Measurements from ENCODE around the gene ZNF33A. TPM values are rescaled to one million over a fixed set of nuclear protein-coding genes. Genes with fewer than 3 reads are reported as not detected.
A peak's percentile ranks its signal among the peaks of the same experiment; 100 is the strongest.
"Not testable (repeated sequence)": the region's sequence is repeated elsewhere in the genome, so short reads cannot be mapped to it uniquely, and the experiment has no call there.

ZNF33A gene
- total RNA-seq, 1 experiment from 2014 or later = 19.0 TPM

- Mint-ChIP-seq H3K9me3 (ENCODE audit: low read depth, unreplicated experiment) (no peaks in the 10 kb centered on the region), H3K4me1 (ENCODE audit: low read depth, unreplicated experiment) (peaks cover 9% of the 10 kb centered on the region), H3K27ac (ENCODE audit: unreplicated experiment) (peak within 1 kb of the TSS; percentile 84), H3K27me3 (ENCODE audit: unreplicated experiment) (no peaks in the 10 kb centered on the region), H3K4me3 (ENCODE audit: low read depth, unreplicated experiment) (peak within 1 kb of the TSS; percentile 93), H3K36me3 (ENCODE audit: insufficient read depth, unreplicated experiment) (peaks cover 18% of the 10 kb centered on the region)
- BruUV-seq (replicated peaks) = no TSS peak
- intact Hi-C loops (cut with micrococcal nuclease; ENCODE audit: unreplicated experiment) = loop anchor here (5.0 to 10.0 kb wide), 3 partner anchors 116 to 389 kb away; partner anchors contain the start of genes ZNF248 and ZNF37A
- CTCF ChIA-PET = interaction anchor here (0.6 to 1.2 kb wide), 7 partner anchors 8 to 1111 kb away, joined by 3 to 14 read pairs (median 5); partner anchors contain the start of gene ZNF33A
- peak; percentile 70 for TF ChIP-seq CTCF (IDR thresholded peaks at IDR 0.05; ENCODE audit: unreplicated experiment)
- peak; percentile 95 for DNase-seq
Observed at GRCh38 chr10:37976091-37976879, 34.2 kb upstream of the ZNF33A start, which contains the start of gene ZNF25. TSS of gene ZNF25 (minus strand) at chr10:37976647. CDS start at chr10:37971722, 4,925 bp downstream.

GRCh38 chr10:37976880-37977203, 33.6 kb upstream of the ZNF33A start:
- Mint-ChIP-seq H3K27me3 (ENCODE audit: unreplicated experiment) (no peaks in the 10 kb centered on the region), H3K9me3 (ENCODE audit: low read depth, unreplicated experiment) (no peaks in the 10 kb centered on the region), H3K27ac (ENCODE audit: unreplicated experiment) (peak overlapping the region; percentile 84), H3K4me3 (ENCODE audit: low read depth, unreplicated experiment) (peak overlapping the region; percentile 93), H3K4me1 (ENCODE audit: low read depth, unreplicated experiment) (peaks cover 9% of the 10 kb centered on the region), H3K36me3 (ENCODE audit: insufficient read depth, unreplicated experiment) (peaks cover 18% of the 10 kb centered on the region)
- no peak for TF ChIP-seq CTCF (IDR thresholded peaks at IDR 0.05; ENCODE audit: unreplicated experiment)
- intact Hi-C loops (cut with micrococcal nuclease; ENCODE audit: unreplicated experiment) = loop anchor here (5.0 to 10.0 kb wide), 3 partner anchors 115 to 388 kb away; partner anchors contain the start of genes ZNF248 and ZNF37A
- DNase-seq = no peak
- no TSS peak for BruUV-seq (replicated peaks)
- CTCF ChIA-PET = interaction anchor here (0.6 to 1.2 kb wide), 7 partner anchors 9 to 1111 kb away, joined by 3 to 14 read pairs (median 5); partner anchors contain the start of gene ZNF33A

GRCh38 chr10:37991655-37992054, 18.8 kb upstream of the ZNF33A start:
- H3K4me1 Mint-ChIP-seq (ENCODE audit: low read depth, unreplicated experiment) = no peaks in the 10 kb centered on the region
- no peak overlapping the region for H3K27ac Mint-ChIP-seq (ENCODE audit: unreplicated experiment)
- H3K36me3 Mint-ChIP-seq (ENCODE audit: insufficient read depth, unreplicated experiment) = no peaks in the 10 kb centered on the region
- H3K4me3 Mint-ChIP-seq (ENCODE audit: low read depth, unreplicated experiment) = no peak overlapping the region
- H3K27me3 Mint-ChIP-seq (ENCODE audit: unreplicated experiment) = no peaks in the 10 kb centered on the region
- TF ChIP-seq CTCF (IDR thresholded peaks at IDR 0.05; ENCODE audit: unreplicated experiment) = no peak
- H3K9me3 Mint-ChIP-seq (ENCODE audit: low read depth, unreplicated experiment) = peaks cover 7% of the 10 kb centered on the region
- DNase-seq = no peak
- intact Hi-C loops (cut with micrococcal nuclease; ENCODE audit: unreplicated experiment) = no loop called here
- CTCF ChIA-PET = no interaction called here
- BruUV-seq (replicated peaks) = no TSS peak

GRCh38 chr10:37992083-37992482, 18.4 kb upstream of the ZNF33A start:
- intact Hi-C loops (cut with micrococcal nuclease; ENCODE audit: unreplicated experiment) = no loop called here
- CTCF ChIA-PET = no interaction called here
- Mint-ChIP-seq H3K9me3 (ENCODE audit: low read depth, unreplicated experiment) (peaks cover 5% of the 10 kb centered on the region), H3K36me3 (ENCODE audit: insufficient read depth, unreplicated experiment) (no peaks in the 10 kb centered on the region), H3K27ac (ENCODE audit: unreplicated experiment) (no peak overlapping the region), H3K4me3 (ENCODE audit: low read depth, unreplicated experiment) (no peak overlapping the region), H3K4me1 (ENCODE audit: low read depth, unreplicated experiment) (no peaks in the 10 kb centered on the region), H3K27me3 (ENCODE audit: unreplicated experiment) (no peaks in the 10 kb centered on the region)
- TF ChIP-seq CTCF (IDR thresholded peaks at IDR 0.05; ENCODE audit: unreplicated experiment) = no peak
- DNase-seq = no peak
- BruUV-seq (replicated peaks) = no TSS peak

DNA sequence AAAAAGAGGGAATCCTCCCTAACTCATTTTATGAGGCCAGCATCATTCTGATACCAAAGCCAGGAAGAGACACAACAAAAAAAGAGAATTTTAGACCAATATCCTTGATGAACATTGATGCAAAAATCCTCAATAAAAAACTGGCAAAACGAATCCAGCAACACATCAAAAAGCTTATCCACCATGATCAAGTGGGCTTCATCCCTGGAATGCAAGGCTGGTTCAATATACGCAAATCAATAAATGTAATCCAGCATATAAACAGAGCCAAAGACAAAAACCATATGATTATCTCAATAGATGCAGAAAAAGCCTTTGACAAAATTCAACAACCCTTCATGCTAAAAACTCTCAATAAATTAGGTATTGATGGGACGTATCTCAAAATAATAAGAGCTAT, 11.6 kb upstream of the ZNF33A start:
- H3K4me3 Mint-ChIP-seq (ENCODE audit: low read depth, unreplicated experiment); H3K36me3 Mint-ChIP-seq (ENCODE audit: insufficient read depth, unreplicated experiment); DNase-seq; H3K4me1 Mint-ChIP-seq (ENCODE audit: low read depth, unreplicated experiment); intact Hi-C loops (cut with micrococcal nuclease; ENCODE audit: unreplicated experiment); H3K27me3 Mint-ChIP-seq (ENCODE audit: unreplicated experiment); H3K27ac Mint-ChIP-seq (ENCODE audit: unreplicated experiment); CTCF ChIA-PET; BruUV-seq (replicated peaks); H3K9me3 Mint-ChIP-seq (ENCODE audit: low read depth, unreplicated experiment): not testable (repeated sequence)

GRCh38 chr10:38000474-38000873, 10.0 kb upstream of the ZNF33A start:
- H3K27ac Mint-ChIP-seq (ENCODE audit: unreplicated experiment); H3K27me3 Mint-ChIP-seq (ENCODE audit: unreplicated experiment); intact Hi-C loops (cut with micrococcal nuclease; ENCODE audit: unreplicated experiment); H3K4me1 Mint-ChIP-seq (ENCODE audit: low read depth, unreplicated experiment); BruUV-seq (replicated peaks); H3K36me3 Mint-ChIP-seq (ENCODE audit: insufficient read depth, unreplicated experiment); DNase-seq; H3K4me3 Mint-ChIP-seq (ENCODE audit: low read depth, unreplicated experiment); H3K9me3 Mint-ChIP-seq (ENCODE audit: low read depth, unreplicated experiment); CTCF ChIA-PET: not testable (repeated sequence)
